Ishikawa (cell line): Measurements from ENCODE around the gene CADM1.

ENCODE experiments used
- CEBPB ChIP-seq: IDR thresholded peaks from 2 replicates; pipeline ENCODE4 v1.6.1; 2012
- CREB1 ChIP-seq: IDR thresholded peaks from 2 replicates; pipeline ENCODE4 v1.6.1; 2012; ENCODE audit warnings: low read depth
- EGR1 ChIP-seq: IDR thresholded peaks from 2 replicates; pipeline ENCODE4 v1.6.1; 2012
- EP300 ChIP-seq: IDR thresholded peaks from 2 replicates; pipeline ENCODE4 v1.6.1; 2012; ENCODE audit warnings: borderline replicate concordance
- FOXM1 ChIP-seq: IDR thresholded peaks from 2 replicates; pipeline ENCODE4 v1.6.1; 2012; ENCODE audit warnings: low read depth, borderline replicate concordance
- MAX ChIP-seq: IDR thresholded peaks from 2 replicates; pipeline ENCODE4 v1.6.1; 2012
- NFIC ChIP-seq: IDR thresholded peaks from 2 replicates; pipeline ENCODE4 v1.6.1; 2012
- REST ChIP-seq: IDR thresholded peaks from 2 replicates; pipeline ENCODE4 v1.6.1; 2012; ENCODE audit warnings: low read depth, mild to moderate bottlenecking
- TAF1 ChIP-seq: IDR thresholded peaks from 2 replicates; pipeline ENCODE4 v1.6.1; 2012; ENCODE audit warnings: low read depth, mild to moderate bottlenecking
- TCF12 ChIP-seq: IDR thresholded peaks from 2 replicates; pipeline ENCODE4 v1.6.1; 2012; ENCODE audit warnings: low read depth
- USF1 ChIP-seq: IDR thresholded peaks from 2 replicates; pipeline ENCODE4 v1.6.1; 2012
- YY1 ChIP-seq: IDR thresholded peaks from 2 replicates; pipeline ENCODE4 v1.6.1; 2012; ENCODE audit warnings: low read depth

GRCh38 chr11:115497303-115497702 lies 6.9 kb downstream of the CADM1 start:
- TF ChIP-seq TCF12 (no peak), TAF1 (no peak), FOXM1 (no peak), CEBPB (no peak), CREB1 (no peak), EP300 (no peak), YY1 (no peak), MAX (no peak), REST (no peak), USF1 (no peak), EGR1 (no peak), NFIC (no peak)
